ENCODE measurements around the gene WFDC12. TPM values are rescaled to one million over a fixed set of nuclear protein-coding genes. Genes with fewer than 3 reads are reported as not detected.

Gene WFDC12
- polyA plus RNA-seq, 1 donor (not counting 4 experiments of a cell fraction or from before 2014, with no cell fraction given): 1.8 TPM

DNA sequence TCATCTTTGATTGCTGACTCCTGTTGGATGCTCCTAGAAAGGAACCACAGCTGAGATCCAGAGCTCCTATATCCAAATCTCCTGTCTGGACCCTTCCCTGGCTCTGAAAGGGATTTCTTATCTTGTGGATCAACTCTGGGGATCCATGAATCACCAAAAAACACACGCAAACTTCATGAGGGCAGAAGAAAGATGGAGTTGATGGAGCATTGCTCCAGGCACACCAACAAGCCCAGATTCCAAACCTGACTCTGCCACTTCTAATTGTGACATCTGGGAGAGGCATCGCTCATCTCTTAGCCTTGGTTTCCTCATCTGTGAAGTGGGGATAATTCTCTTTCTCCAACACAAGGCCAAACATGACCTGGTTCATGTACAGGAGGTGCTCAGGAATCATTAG, 30.1 kb downstream of the WFDC12 start:
- no peak overlapping the region for H2AFZ ChIP-seq (ENCODE audit: control insufficient read depth, low read length)
- H3K4me3 ChIP-seq (ENCODE audit: control insufficient read depth in 2 of 3, extremely low read depth in 1 of 3, insufficient read depth in 2 of 3, low read depth in 1 of 3, low read length in 3 of 3): no peak overlapping the region
- no peaks in the 10 kb centered on the region for H4K20me1 ChIP-seq (ENCODE audit: control insufficient read depth, extremely low read depth, insufficient read depth, low read length)
- H3K27me3 ChIP-seq (ENCODE audit: control insufficient read depth, extremely low read depth, insufficient read depth, low read length): no peaks in the 10 kb centered on the region
- no peak for TF ChIP-seq EZH2 (IDR thresholded peaks at IDR 0.05; ENCODE audit: low read length)
- TF ChIP-seq, protein P1, sequence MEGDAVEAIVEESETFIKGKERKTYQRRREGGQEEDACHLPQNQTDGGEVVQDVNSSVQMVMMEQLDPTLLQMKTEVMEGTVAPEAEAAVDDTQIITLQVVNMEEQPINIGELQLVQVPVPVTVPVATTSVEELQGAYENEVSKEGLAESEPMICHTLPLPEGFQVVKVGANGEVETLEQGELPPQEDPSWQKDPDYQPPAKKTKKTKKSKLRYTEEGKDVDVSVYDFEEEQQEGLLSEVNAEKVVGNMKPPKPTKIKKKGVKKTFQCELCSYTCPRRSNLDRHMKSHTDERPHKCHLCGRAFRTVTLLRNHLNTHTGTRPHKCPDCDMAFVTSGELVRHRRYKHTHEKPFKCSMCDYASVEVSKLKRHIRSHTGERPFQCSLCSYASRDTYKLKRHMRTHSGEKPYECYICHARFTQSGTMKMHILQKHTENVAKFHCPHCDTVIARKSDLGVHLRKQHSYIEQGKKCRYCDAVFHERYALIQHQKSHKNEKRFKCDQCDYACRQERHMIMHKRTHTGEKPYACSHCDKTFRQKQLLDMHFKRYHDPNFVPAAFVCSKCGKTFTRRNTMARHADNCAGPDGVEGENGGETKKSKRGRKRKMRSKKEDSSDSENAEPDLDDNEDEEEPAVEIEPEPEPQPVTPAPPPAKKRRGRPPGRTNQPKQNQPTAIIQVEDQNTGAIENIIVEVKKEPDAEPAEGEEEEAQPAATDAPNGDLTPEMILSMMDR (optimal IDR thresholded peaks at IDR 0.05 in 1 of 3, IDR thresholded peaks at IDR 0.05 in 1 of 3, conservative IDR thresholded peaks at IDR 0.05 in 1 of 3; ENCODE audit: extremely low read depth in 1 of 3, insufficient read depth in 2 of 3, low read length in 3 of 3): no peak
- FAIRE-seq: no peak
- H3K9me3 ChIP-seq (ENCODE audit: control insufficient read depth, low read depth, low read length): no peaks in the 10 kb centered on the region
- H3K36me3 ChIP-seq (ENCODE audit: control insufficient read depth in 2 of 2, extremely low read depth in 1 of 2, insufficient read depth in 2 of 2, low read length in 2 of 2): no peaks in the 10 kb centered on the region
- dilution Hi-C loops (cut with MboI; ENCODE audit: extremely low pct_ligation_motif_present, low sequenced_read_pairs): no loop called here
- H3K27ac ChIP-seq (ENCODE audit: control insufficient read depth, insufficient read depth, low read length): no peak overlapping the region
- no peak overlapping the region for H3K4me2 ChIP-seq (ENCODE audit: control insufficient read depth, extremely low read depth, insufficient read depth, low read depth, low read length)
- no peaks in the 10 kb centered on the region for H3K9me1 ChIP-seq (ENCODE audit: control insufficient read depth, extremely low read depth, insufficient read depth, low read length)
- H3K79me2 ChIP-seq (ENCODE audit: control insufficient read depth, insufficient read depth, low read length): no peaks in the 10 kb centered on the region
- no peaks in the 10 kb centered on the region for H3K4me1 ChIP-seq (ENCODE audit: control insufficient read depth, extremely low read depth, insufficient read depth, low read length)
- no peak overlapping the region for H3K9ac ChIP-seq (ENCODE audit: control insufficient read depth, extremely low read depth, insufficient read depth, low read length)
- no peak for DNase-seq (ENCODE audit: low read depth, low spot score)

DNA sequence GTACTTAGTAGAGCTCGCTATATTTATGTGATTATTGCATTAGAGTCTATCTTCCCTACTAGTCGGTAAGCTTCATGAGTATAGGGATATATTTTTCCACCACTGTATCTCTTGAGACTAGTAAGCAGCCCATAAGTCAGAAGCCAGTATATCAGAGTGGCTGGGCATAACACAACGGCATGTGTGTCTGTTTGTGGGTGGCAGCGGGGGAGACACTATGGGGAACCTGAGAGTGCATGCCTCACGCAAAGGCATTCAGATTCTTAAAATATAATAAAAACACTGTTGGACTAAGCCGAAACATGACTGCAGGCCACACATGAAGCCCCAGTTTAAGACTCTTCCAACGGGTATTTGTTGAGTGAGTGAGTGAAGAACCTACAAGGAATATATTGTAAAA, 31.4 kb downstream of the WFDC12 start:
- Histone ChIP-seq H4K20me1 (ENCODE audit: control insufficient read depth, extremely low read depth, insufficient read depth, low read length) (no peaks in the 10 kb centered on the region), H2AFZ (ENCODE audit: control insufficient read depth, low read length) (no peak overlapping the region), H3K27me3 (ENCODE audit: control insufficient read depth, extremely low read depth, insufficient read depth, low read length) (no peaks in the 10 kb centered on the region), H3K9ac (ENCODE audit: control insufficient read depth, extremely low read depth, insufficient read depth, low read length) (no peak overlapping the region), H3K9me1 (ENCODE audit: control insufficient read depth, extremely low read depth, insufficient read depth, low read length) (no peaks in the 10 kb centered on the region), H3K36me3 (ENCODE audit: control insufficient read depth in 2 of 2, extremely low read depth in 1 of 2, insufficient read depth in 2 of 2, low read length in 2 of 2) (no peaks in the 10 kb centered on the region), H3K4me2 (ENCODE audit: control insufficient read depth, extremely low read depth, insufficient read depth, low read depth, low read length) (no peak overlapping the region), H3K4me3 (ENCODE audit: control insufficient read depth in 2 of 3, extremely low read depth in 1 of 3, insufficient read depth in 2 of 3, low read depth in 1 of 3, low read length in 3 of 3) (no peak overlapping the region), H3K9me3 (ENCODE audit: control insufficient read depth, low read depth, low read length) (no peaks in the 10 kb centered on the region), H3K79me2 (ENCODE audit: control insufficient read depth, insufficient read depth, low read length) (no peaks in the 10 kb centered on the region), H3K27ac (ENCODE audit: control insufficient read depth, insufficient read depth, low read length) (no peak overlapping the region), H3K4me1 (ENCODE audit: control insufficient read depth, extremely low read depth, insufficient read depth, low read length) (peaks cover 9% of the 10 kb centered on the region)
- no peak for FAIRE-seq
- dilution Hi-C loops (cut with MboI; ENCODE audit: extremely low pct_ligation_motif_present, low sequenced_read_pairs): no loop called here
- TF ChIP-seq EZH2 (IDR thresholded peaks at IDR 0.05; ENCODE audit: low read length): no peak
- TF ChIP-seq, protein P1 (optimal IDR thresholded peaks at IDR 0.05 in 1 of 3, IDR thresholded peaks at IDR 0.05 in 1 of 3, conservative IDR thresholded peaks at IDR 0.05 in 1 of 3; ENCODE audit: extremely low read depth in 1 of 3, insufficient read depth in 2 of 3, low read length in 3 of 3): no peak
- DNase-seq (ENCODE audit: low read depth, low spot score): no peak

Data from keratinocyte (primary cell).